Muscle layer of colon (tissue), 2 donors: ENCODE data around the gene UGT1A4.
"Not testable (repeated sequence)": the region's sequence is repeated elsewhere in the genome, so short reads cannot be mapped to it uniquely, and the experiment has no call there.

ENCODE experiments used
- H3K27ac ChIP-seq: one replicate; pipeline ENCODE4 v1.7.0; 2013; ENCODE audit warnings: low read depth, mild to moderate bottlenecking, low read length, moderate library complexity
- H3K27me3 ChIP-seq, 2 donors: one replicate each; pipeline ENCODE4 v1.7.0; 2013; ENCODE audit warnings: low read length in 2 of 2, mild to moderate bottlenecking in 2 of 2; ENCODE audit not compliant: insufficient read depth in 2 of 2, control insufficient read depth in 1 of 2
- H3K36me3 ChIP-seq: one replicate; pipeline ENCODE4 v1.7.0; 2013; ENCODE audit warnings: mild to moderate bottlenecking, low read length; ENCODE audit not compliant: insufficient read depth
- H3K4me1 ChIP-seq: one replicate; pipeline ENCODE4 v1.7.0; 2013; ENCODE audit warnings: mild to moderate bottlenecking, low read length; ENCODE audit not compliant: insufficient read depth
- H3K4me3 ChIP-seq, 2 donors: one replicate each; pipeline ENCODE4 v1.7.0; 2013; ENCODE audit warnings: low read length in 2 of 2, low read depth in 1 of 2, mild to moderate bottlenecking in 1 of 2, moderate library complexity in 1 of 2
- H3K9ac ChIP-seq: one replicate; pipeline ENCODE4 v1.7.0; 2013; ENCODE audit warnings: low read length
- H3K9me3 ChIP-seq: one replicate; pipeline ENCODE4 v1.7.0; 2013; ENCODE audit warnings: mild to moderate bottlenecking, low read length
- donor health status: abdominal sarcoma.
- donor health status: Adenocarcinoma of cecum.

The UGT1A4 gene

GRCh38 chr2:233736868-233737653 lies 18.5 kb downstream of the UGT1A4 start:
- H3K4me1 ChIP-seq, H3K9ac ChIP-seq, H3K4me3 ChIP-seq, H3K36me3 ChIP-seq, H3K27me3 ChIP-seq, H3K27ac ChIP-seq, H3K9me3 ChIP-seq: not testable (repeated sequence)

DNA sequence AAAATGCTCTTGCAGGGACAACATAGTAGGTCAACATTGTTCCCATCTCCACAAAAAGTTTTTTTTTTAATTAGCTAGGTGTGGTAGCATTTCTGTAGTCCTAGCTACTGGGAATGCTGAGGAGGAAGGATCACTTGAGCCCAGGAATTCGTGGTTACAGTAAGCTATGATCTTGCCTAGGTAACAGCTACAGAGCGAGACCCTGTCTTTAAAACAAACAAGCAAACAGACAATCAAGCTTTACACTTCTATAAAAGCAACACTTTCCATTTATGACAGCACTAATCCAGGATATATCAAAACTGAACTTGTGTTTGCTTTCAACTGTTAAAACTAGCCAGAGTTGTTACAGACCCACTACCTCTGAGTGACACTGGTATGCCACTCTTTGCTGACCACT lies 22.3 kb downstream of the UGT1A4 start:
- H3K27me3 ChIP-seq, result no peaks in the 10 kb centered on the region
- no peak overlapping the region for H3K4me3 ChIP-seq
- no peak overlapping the region for H3K9ac ChIP-seq
- H3K9me3 ChIP-seq, result no peaks in the 10 kb centered on the region
- no peak overlapping the region for H3K27ac ChIP-seq
- H3K4me1 ChIP-seq, result no peaks in the 10 kb centered on the region
- no peaks in the 10 kb centered on the region for H3K36me3 ChIP-seq

GRCh38 chr2:233743464-233744259 lies 25.1 kb downstream of the UGT1A4 start:
- Histone ChIP-seq H3K4me3 (no peak overlapping the region), H3K27ac (no peak overlapping the region), H3K9me3 (no peaks in the 10 kb centered on the region), H3K27me3 (no peaks in the 10 kb centered on the region), H3K4me1 (no peaks in the 10 kb centered on the region), H3K36me3 (no peaks in the 10 kb centered on the region), H3K9ac (no peak overlapping the region)

- Histone ChIP-seq H3K9ac (no peak overlapping the region), H3K4me3 (no peak overlapping the region), H3K27me3 (no peaks in the 10 kb centered on the region), H3K4me1 (no peaks in the 10 kb centered on the region), H3K36me3 (no peaks in the 10 kb centered on the region), H3K27ac (no peak overlapping the region), H3K9me3 (no peaks in the 10 kb centered on the region)
Measured at GRCh38 chr2:233745073-233745755, 26.7 kb downstream of the UGT1A4 start.

GRCh38 chr2:233745838-233746237 lies 27.3 kb downstream of the UGT1A4 start:
- not testable (repeated sequence) for H3K27ac ChIP-seq, H3K9me3 ChIP-seq

GRCh38 chr2:233746475-233747282 lies 28.1 kb downstream of the UGT1A4 start:
- no peaks in the 10 kb centered on the region for H3K9me3 ChIP-seq
- H3K9ac ChIP-seq, result no peak overlapping the region
- no peak overlapping the region for H3K4me3 ChIP-seq
- H3K27me3 ChIP-seq, result no peaks in the 10 kb centered on the region
- H3K27ac ChIP-seq, result no peak overlapping the region
- no peaks in the 10 kb centered on the region for H3K4me1 ChIP-seq
- H3K36me3 ChIP-seq, result no peaks in the 10 kb centered on the region

More at GRCh38 chr2:233745838-233746237, 27.3 kb downstream of the UGT1A4 start:
- not testable (repeated sequence) for H3K4me1 ChIP-seq, H3K27me3 ChIP-seq, H3K4me3 ChIP-seq, H3K9ac ChIP-seq, H3K36me3 ChIP-seq

DNA sequence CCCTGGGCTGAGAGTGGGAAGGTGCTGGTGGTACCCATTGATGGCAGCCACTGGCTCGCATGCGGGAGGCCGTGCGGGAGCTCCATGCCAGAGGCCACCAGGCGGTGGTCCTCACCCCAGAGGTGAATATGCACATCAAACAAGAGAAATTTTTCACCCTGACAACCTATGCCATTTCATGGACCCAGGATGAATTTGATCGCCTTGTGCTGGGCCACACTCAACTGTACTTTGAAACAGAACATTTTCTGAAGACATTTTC lies 28.7 kb downstream of the UGT1A4 start:
- Histone ChIP-seq H3K36me3 (no peaks in the 10 kb centered on the region), H3K4me3 (no peak overlapping the region), H3K4me1 (no peaks in the 10 kb centered on the region), H3K27ac (no peak overlapping the region), H3K9ac (no peak overlapping the region), H3K27me3 (no peaks in the 10 kb centered on the region), H3K9me3 (no peaks in the 10 kb centered on the region)

DNA sequence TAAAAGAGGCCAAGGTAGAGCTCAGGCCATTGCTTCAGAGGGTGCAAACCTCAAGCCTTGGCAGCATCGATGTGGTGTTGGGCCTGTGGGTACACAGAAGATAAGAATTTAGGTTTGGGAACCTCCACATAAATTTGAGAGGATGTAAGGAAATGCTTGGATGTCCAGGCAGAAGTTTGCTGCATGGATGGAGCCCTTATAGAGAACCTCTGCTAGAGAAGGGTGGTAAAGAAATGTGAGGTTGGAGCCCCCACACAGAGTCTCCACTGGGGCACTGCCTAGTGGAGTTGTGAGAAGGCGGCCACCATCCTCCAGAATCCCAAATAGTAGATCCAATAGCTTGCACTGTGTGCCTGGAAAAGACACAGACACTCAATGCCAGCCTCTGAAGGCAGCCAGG lies 32.2 kb downstream of the UGT1A4 start:
- H3K9me3 ChIP-seq, H3K27ac ChIP-seq, H3K27me3 ChIP-seq, H3K9ac ChIP-seq, H3K4me3 ChIP-seq, H3K36me3 ChIP-seq, H3K4me1 ChIP-seq: not testable (repeated sequence)

DNA sequence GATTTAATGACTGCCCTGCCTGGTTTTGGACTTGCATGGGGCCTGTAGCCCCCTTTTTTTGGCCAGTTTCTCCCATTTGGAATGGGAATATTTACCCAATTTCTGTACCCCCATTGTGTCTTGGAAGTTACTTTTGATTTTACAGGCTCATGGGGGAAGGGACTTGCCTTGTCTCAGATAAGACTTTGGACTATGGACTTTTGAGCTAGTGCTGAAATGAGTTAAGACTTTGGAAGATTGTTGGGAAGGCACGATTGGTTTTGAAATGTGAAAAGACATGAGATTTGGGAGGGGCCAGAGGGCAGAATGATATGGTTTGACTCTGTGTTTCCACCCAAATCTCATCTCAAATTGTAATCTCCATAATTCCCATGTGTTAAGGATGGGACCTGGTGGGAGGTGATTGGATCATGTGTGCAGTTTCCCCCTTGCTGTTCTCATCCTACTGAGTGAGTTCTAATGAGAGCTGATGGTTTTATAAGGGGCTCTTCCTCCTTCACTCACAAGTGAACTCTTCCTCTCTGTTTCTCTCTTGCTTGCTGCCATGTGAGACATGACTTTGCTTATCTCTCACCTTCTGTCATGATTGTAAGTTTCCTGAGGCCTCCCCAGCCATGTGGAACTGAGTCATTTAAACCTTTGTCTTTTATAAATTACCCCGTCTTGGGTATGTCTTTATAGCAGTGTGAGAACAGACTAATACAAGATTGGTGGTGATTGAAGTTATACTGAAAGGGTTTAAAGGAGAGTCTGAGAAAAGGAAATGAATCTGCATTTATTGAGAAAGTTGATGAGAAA lies 32.9 kb downstream of the UGT1A4 start:
- H3K4me3 ChIP-seq, H3K9me3 ChIP-seq, H3K27ac ChIP-seq, H3K9ac ChIP-seq, H3K36me3 ChIP-seq, H3K4me1 ChIP-seq, H3K27me3 ChIP-seq: not testable (repeated sequence)

DNA sequence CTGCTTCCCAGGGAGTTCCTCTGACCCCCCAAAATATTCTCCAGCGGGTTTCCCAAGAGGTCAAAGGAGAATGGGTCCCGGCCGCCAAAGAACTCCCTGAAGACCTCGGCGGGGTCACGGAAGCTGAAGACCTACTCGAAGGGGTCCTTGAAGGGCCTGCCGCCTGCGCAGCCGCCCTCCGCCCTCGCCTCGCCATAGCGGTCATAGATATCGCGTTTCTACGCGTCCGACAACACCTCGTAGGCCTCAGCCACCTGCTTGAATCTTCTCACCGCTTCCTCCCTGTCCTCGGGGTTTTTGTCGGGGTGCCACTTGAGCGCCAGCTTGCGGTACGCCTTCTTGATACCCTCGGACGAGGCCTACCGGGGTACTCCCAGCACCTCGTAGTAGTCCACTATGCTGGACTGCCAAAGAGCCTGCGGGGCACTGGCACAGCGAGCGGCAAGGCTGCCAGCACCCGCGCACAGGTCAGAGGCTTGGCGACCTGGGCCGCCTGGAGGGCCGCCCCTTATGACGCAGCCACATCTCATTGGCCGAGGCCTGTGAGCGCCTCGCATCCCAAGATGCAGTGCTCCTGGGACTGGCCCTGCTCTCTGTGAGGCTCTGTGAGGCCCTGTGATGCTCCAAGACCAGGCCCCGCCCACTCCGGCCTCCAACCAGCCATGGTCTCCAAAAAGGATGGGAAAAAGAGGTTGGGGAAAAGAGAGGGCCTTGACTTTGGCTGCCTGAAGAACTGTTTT lies 36.5 kb downstream of the UGT1A4 start:
- H3K36me3 ChIP-seq, result no peaks in the 10 kb centered on the region
- H3K27me3 ChIP-seq, result no peaks in the 10 kb centered on the region
- H3K9me3 ChIP-seq, result no peaks in the 10 kb centered on the region
- no peak overlapping the region for H3K9ac ChIP-seq
- no peaks in the 10 kb centered on the region for H3K4me1 ChIP-seq
- H3K27ac ChIP-seq, result no peak overlapping the region
- no peak overlapping the region for H3K4me3 ChIP-seq
